K562 (cell line): Measurements from ENCODE around the gene B4GALT1. TPM values are rescaled to one million over a fixed set of nuclear protein-coding genes. Genes with fewer than 3 reads are reported as not detected.

ENCODE experiments used
- ATAC-seq: fragments of 200-7000 bp; cut with Tn5 transposase; 3 replicates; pipeline ENCODE4 v1.9.1; 2020; ENCODE audit warnings: moderate library complexity
- BruUV-seq: library from RNA; stranded (reverse); fragments of 400-500 nt; replicated peaks from 2 replicates; lab custom pipeline; 2021; lab: Mats Ljungman, UMichigan
- CTCF ChIA-PET: fragments of 300-600 bp; formaldehyde crosslinking; extraction: SDS; loops from one replicate; lab custom pipeline; 2021; ENCODE audit warnings: low intra/inter-chr PET ratio; lab: Yijun Ruan, JAX
- POLR2A ChIA-PET: fragments of 300-600, 350-650 bp; sonication (Branson Sonifier 250); formaldehyde crosslinking; extraction: SDS; loops from one replicate; lab custom pipeline; 2021; ENCODE audit warnings: antibody characterized with exemption, inconsistent platforms; lab: Yijun Ruan, JAX
- DNase-seq, 4 experiments: peaks; one replicate each; pipeline versions ENCODE4 v3.0.0 to v3.0.0-alpha.2; 2011 to 2018; ENCODE audit warnings: low spot score in 3 of 4, mixed read lengths in 3 of 4; ENCODE audit errors: extremely low read depth in 1 of 4
- FAIRE-seq: peaks from 2 replicates; lab custom pipeline; 2011; peaks lifted over from hg19 to GRCh38; lab: Jason Lieb, UNC
- H2AFZ ChIP-seq: 2 replicates; pipeline ENCODE4 v1.6.0; 2011; ENCODE audit warnings: low read depth, low read length, control low read depth, inconsistent platforms
- H3K27ac ChIP-seq: fragments of 200-600 bp; 3 replicates; pipeline ENCODE4 v1.8.0; 2011; ENCODE audit warnings: low read depth, mild to moderate bottlenecking, control low read depth, inconsistent platforms, low read length, moderate library complexity, mixed read lengths; ENCODE audit errors: extremely low read depth
- H3K27me3 ChIP-seq, 2 experiments: fragments of 300-600 bp in 1 of 2; 2 replicates in 1 of 2; 3 replicates in 1 of 2; pipeline versions ENCODE4 v1.6.0 to v1.8.0; 2011; ENCODE audit warnings: inconsistent platforms in 2 of 2, low read length in 2 of 2, mild to moderate bottlenecking in 1 of 2, mixed read lengths in 1 of 2, moderate library complexity in 1 of 2; ENCODE audit not compliant: control insufficient read depth in 2 of 2, insufficient read depth in 2 of 2
- H3K36me3 ChIP-seq: fragments of 300-600 bp; 3 replicates; pipeline ENCODE4 v1.8.0; 2011; ENCODE audit warnings: mild to moderate bottlenecking, low read length, inconsistent platforms; ENCODE audit not compliant: control insufficient read depth, insufficient read depth
- H3K4me1 ChIP-seq, 2 experiments: fragments of 200-600 bp in 1 of 2; replicated peaks in 1 of 2; 2 replicates in 1 of 2; 3 replicates in 1 of 2; pipeline versions ENCODE4 v1.5.1 to v1.8.0; 2011; ENCODE audit warnings: inconsistent platforms in 2 of 2, low read length in 2 of 2, mild to moderate bottlenecking in 1 of 2, mixed read lengths in 1 of 2, moderate library complexity in 1 of 2; ENCODE audit not compliant: control insufficient read depth in 2 of 2, insufficient read depth in 2 of 2
- H3K4me2 ChIP-seq: 2 replicates; pipeline ENCODE4 v1.6.1; 2011; ENCODE audit warnings: low read length, control low read depth, inconsistent platforms, mixed read lengths; ENCODE audit not compliant: insufficient read depth
- H3K4me3 ChIP-seq: fragments of 200-600 bp; sonication (generic), shearing (Covaris generic); 2 replicates; pipeline ENCODE4 v1.5.1; 2016; ENCODE audit warnings: control low read depth, inconsistent platforms
- H3K79me2 ChIP-seq: fragments of 200-600 bp; 3 replicates; pipeline ENCODE4 v1.8.0; 2011; ENCODE audit warnings: low read length, inconsistent platforms; ENCODE audit not compliant: control insufficient read depth, insufficient read depth
- H3K9ac ChIP-seq, 2 experiments: 2 replicates each; pipeline versions ENCODE4 v1.6.0 to v1.6.1; 2011; ENCODE audit warnings: low read depth in 2 of 2, low read length in 2 of 2, control low read depth in 1 of 2, inconsistent platforms in 1 of 2, mild to moderate bottlenecking in 1 of 2, mixed read lengths in 1 of 2; ENCODE audit not compliant: insufficient read depth in 1 of 2
- H3K9me1 ChIP-seq: one replicate; pipeline ENCODE4 v1.6.0; 2011; ENCODE audit warnings: inconsistent platforms, mild to moderate bottlenecking, low read length, moderate library complexity; ENCODE audit not compliant: control insufficient read depth, insufficient read depth
- H3K9me3 ChIP-seq: replicated peaks from 2 replicates; pipeline ENCODE4 v1.5.1; 2011; ENCODE audit warnings: low read depth, low read length, inconsistent platforms; ENCODE audit not compliant: control insufficient read depth, insufficient read depth
- H4K20me1 ChIP-seq: replicated peaks from 2 replicates; pipeline ENCODE4 v1.6.1; 2011; ENCODE audit warnings: low read length, inconsistent platforms, mixed read lengths; ENCODE audit not compliant: control insufficient read depth, insufficient read depth
- HNRNPL ChIP-seq: fragments of 200-400 bp; formaldehyde crosslinking; IDR thresholded peaks from 2 replicates; pipeline ENCODE4 v1.6.1; 2017; ENCODE audit warnings: low read depth, mild to moderate bottlenecking, low read length
- SIN3B ChIP-seq: fragments of 450-650 bp; IDR thresholded peaks from 2 replicates; pipeline ENCODE4 v1.6.1; 2017; ENCODE audit warnings: low read depth, mild to moderate bottlenecking, moderate library complexity
- WGBS: fragments of 100-300 bp; shearing (Covaris generic); methylation state at CpG from one replicate; pipeline ENCODE4 v1.1.6; 2016; ENCODE audit warnings: low coverage, mixed read lengths; ENCODE audit not compliant: insufficient coverage; ENCODE audit errors: missing lambda C conversion rate; 5-methylcytosine and 5-hydroxymethylcytosine counted together
- in situ Hi-C: fragments of 300-500 bp; cut with MboI; formaldehyde crosslinking; loops from 4 replicates; pipeline ENCODE4 v1.15.0; 2018; ENCODE audit warnings: inconsistent platforms, mixed read lengths
- intact Hi-C: fragments of 100-400 bp; cut with micrococcal nuclease; formaldehyde crosslinking; loops from 2 replicates; pipeline ENCODE4 v1.14.2; 2022
- polyA plus RNA-seq, 8 experiments: library from polyadenylated mRNA; depleted of rRNA in 4 of 8; stranded (reverse) in 5 of 8; unstranded in 3 of 8; fragments of >200 nt; fragmentation: Nextera tagmentation in 2 of 8; fragmentation: Illumina TruSeq in 1 of 8; extraction: Ambion mirVana in 2 of 8; extraction: Trizol in 1 of 8; gene quantifications; 2 replicates each; pipeline versions ENCODE4 v1.2.1 to v1.2.3, GENCODE V29; 2011 to 2014; ENCODE audit warnings: inconsistent platforms in 1 of 8, missing spikeins in 1 of 8
- total RNA-seq, 7 experiments: library from RNA; depleted of rRNA in 6 of 7; stranded (reverse); fragments of >200 nt in 6 of 7; fragmentation: Illumina TruSeq in 2 of 7; extraction: Trizol in 2 of 7; gene quantifications; 2 replicates each; pipeline versions ENCODE4 v1.2.1 to v1.2.3, GENCODE V29; 2011 to 2021; ENCODE audit warnings: low replicate concordance in 1 of 7

B4GALT1 gene
- total and polyA plus RNA-seq, 9 of the 15 experiments (the other 6 are each of a cell fraction or from before 2014, with no cell fraction given): 4.1 to 26.8 (median 7.1) TPM

GRCh38 chr9:33130961-33131789 is 36.0 kb downstream of the B4GALT1 start:
- Histone ChIP-seq H3K27ac (no peak overlapping the region), H3K4me1 (peaks cover 0 to 5% of the 10 kb centered on the region in 2 experiments; a peak in 4 of 5 replicates), H2AFZ (no peak overlapping the region), H3K9me3 (no peaks in the 10 kb centered on the region), H3K27me3 (no peaks in the 10 kb centered on the region), H4K20me1 (peaks cover 11% of the 10 kb centered on the region; the same call in 1 of the 2 replicates), H3K36me3 (peaks cover 61% of the 10 kb centered on the region; the same call in 2 of the 3 replicates), H3K4me3 (no peak overlapping the region), H3K9ac (no peak overlapping the region), H3K79me2 (no peaks in the 10 kb centered on the region; the same call in 2 of the 3 replicates), H3K4me2 (no peak overlapping the region), H3K9me1 (peaks cover 4% of the 10 kb centered on the region)
- ChIA-PET CTCF (no interaction called here), POLR2A (interaction anchor here (2.1 kb wide), 1 partner anchor 14 kb away, joined by 7 read pairs; no protein-coding TSS in a partner anchor)
- in situ Hi-C loops: no loop called here
- TF ChIP-seq SIN3B (no peak), HNRNPL (no peak)
- intact Hi-C loops: no loop called here
- FAIRE-seq (peak; percentile 11), ATAC-seq (no peak), DNase-seq (no peak)
- BruUV-seq: no TSS peak
- WGBS: 100% methylated on average over 2 of the region's 4 CpGs
